SW 1271 (cell line): ENCODE data around the gene NCOA7.
"Not testable (repeated sequence)": the region's sequence is repeated elsewhere in the genome, so short reads cannot be mapped to it uniquely, and the experiment has no call there.

Experiments
- DNase-seq, 2 experiments: peaks; one replicate each; lab custom pipeline; 2025; lab: John Stamatoyannopoulos, UW

NCOA7 gene

DNA sequence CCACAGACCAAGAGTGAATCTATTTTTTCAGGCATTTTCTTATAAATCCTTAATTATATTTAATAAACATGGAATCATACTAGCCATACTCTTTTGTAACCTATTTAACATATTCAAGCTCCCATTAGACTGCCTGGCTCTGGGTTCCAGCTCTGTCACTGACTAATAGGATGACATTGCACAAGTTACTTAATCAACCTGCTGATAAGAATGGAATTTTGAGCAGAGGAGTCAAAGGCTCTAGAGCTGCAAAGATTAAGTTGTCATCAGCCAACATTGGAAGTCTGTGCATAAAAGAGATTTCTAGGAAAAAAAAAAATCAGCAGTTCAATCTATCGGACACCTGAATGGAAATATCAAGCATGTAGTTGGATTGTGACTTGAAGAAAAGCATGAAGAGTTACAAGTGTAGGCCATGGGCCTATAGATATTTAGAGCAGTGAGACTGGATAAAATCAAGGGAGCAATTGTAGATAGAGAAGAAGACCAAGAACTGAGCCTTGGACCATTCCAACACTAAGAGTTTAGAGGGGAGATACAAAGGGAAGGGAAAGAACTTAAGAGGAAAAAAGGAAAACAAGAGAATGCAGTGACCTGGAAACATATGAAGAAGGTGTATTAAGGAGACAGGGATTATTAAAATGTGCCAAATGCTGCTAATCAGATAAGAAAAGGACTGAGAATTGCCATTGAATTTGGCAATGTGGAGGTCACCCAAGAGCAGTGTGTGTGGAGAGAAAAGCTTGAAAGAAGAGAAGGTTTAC is 154.8 kb downstream of the NCOA7 start:
- no peak for DNase-seq

DNA sequence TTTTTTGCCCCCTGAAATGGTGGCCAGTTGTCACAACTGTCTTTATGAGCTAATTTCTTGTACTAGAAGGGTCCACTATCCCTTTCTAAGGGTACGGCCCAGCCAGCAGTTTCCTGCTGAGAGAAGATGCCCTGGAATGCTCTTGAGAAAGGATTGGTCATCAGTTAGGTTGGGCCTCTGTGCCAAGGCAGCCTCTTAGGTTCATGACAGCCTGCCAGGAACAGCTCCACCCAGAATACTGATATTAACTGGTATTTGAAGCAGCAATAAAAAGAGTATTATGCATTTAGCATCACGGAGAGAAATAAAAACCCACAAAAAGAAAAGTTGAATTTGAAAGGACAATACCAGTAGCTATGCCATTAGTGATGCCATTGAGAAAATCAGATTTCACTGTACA is 156.9 kb downstream of the NCOA7 start:
- DNase-seq, result no peak

DNA sequence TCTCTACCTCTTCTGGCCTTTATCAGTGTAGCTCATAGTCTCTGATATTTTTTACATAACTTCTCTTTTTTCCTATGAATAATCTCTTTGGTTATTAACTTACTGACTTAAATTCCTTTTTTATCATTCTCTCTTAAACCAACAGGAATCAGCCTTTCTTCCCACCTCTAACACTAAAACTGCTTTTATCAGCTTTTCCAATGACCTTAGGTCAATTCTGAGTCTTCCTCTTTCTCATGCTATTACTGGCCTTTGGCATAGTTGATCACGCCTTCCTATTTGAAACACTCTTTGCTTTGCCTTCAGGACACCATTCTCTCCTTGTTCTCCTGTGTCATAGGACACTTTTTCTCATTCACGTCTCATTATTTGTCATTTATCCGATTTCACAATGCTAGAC is 157.7 kb downstream of the NCOA7 start:
- DNase-seq, result no peak

DNA sequence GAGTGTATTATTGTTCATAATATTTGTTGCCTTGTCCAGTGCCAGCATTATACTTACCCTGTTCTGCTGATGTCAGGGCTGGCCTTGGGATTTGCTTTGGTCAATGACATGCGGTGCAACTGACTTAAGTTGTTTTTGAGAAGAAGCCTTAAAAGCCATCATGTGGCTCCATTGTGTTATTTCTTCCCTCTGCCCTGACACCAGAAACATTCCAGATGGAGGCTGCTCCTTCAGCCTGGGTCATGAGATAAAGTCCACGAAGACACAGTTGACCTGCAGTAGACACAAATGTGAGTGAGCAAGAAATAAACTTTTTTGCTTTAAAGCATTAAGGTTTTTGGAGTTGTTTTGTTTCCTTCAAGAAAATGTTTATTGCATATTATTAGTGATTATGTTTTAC is 158.3 kb downstream of the NCOA7 start:
- DNase-seq, result no peak

DNA sequence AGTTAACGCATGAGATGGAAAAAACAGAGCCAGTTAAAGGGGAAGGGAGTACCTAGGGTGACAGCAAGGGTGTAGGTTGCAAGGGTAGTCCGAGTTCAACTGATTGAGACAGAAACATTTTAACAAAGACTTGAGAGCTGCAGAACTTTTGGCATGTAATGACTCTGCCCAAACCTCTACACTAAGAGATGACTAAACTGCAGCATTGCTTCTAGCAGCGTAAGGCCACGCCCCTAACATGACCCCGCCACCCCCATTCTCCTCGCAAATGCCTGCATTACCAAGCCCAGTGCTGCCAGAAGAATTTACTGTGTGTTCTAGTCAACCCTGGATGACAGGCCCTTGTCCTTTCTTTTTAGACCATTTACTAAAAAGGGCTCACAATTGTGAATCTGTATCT is 159.5 kb downstream of the NCOA7 start:
- no peak for DNase-seq

DNA sequence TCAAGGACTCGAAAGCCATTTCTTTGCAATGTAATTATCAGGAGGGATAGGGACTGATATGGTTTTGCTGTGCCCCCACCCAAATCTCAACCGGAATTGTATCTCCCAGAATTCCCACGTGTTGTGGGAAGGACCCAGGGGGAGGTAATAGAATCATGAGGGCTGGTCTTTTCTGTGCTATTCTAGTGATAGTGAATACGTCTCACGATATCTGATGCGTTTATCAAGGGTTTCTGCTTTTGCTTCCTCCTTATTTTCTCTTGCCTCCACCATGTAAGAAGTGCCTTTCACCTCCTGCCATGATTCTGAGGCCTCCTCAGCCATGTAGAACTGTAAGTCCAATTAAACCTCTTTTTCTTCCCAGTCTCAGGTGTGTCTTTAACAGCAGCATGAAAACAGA is 160.0 kb downstream of the NCOA7 start:
- not testable (repeated sequence) for DNase-seq

DNA sequence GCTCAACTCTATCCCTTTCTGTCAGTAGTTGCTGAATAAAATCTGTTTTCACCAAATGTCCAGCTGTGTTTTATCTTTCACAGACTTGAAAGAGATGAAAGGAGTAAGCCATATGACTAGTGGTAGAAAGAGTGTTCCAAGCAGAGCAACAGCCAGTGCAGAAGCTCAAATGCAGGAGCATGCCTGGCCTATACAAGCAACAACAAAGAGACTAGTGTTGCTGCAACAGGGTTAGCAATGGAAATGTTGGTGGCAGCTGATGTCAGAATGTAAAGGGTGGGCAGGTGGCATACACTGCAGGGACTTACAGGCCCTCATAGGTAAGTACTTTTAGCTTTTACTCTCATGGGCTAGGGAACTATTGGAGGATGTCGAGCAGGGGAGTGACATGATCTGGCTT is 160.6 kb downstream of the NCOA7 start:
- DNase-seq, result no peak

DNA sequence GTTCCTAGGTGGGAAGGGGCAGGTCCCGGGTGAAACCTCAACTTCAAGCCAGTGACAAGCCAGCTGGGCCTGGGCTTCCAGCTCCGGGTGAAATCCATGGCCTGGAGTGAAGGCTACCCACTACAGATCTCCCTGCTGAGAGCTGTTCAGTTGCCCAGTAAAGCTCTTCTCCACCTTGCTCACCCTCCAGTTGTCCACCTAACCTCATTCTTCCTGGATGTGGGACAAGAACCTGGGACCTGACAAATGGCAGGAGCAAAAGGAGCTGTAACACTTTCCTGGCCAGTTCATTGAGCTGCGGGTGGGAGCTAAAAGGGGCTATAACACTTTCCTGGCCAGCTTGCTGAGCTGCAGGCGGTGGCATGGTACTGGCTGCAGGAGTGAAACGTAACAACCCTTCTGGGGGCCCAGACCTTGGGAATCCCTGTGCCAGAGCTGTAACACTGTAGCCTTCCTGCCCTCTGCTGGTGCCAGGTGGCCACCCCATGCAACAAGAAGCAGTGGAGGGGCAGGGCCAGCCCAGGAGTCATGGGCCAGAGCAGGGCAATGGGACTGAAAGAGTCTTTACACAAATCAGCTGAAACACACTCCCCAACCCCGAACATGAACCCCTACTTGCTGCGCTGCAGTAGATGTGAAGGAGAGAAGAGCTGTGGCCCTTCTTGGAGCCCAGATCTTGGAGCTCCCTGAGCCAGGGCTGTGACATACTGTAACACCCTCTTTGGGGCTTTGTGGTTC is 162.2 kb downstream of the NCOA7 start:
- no peak for DNase-seq

DNA sequence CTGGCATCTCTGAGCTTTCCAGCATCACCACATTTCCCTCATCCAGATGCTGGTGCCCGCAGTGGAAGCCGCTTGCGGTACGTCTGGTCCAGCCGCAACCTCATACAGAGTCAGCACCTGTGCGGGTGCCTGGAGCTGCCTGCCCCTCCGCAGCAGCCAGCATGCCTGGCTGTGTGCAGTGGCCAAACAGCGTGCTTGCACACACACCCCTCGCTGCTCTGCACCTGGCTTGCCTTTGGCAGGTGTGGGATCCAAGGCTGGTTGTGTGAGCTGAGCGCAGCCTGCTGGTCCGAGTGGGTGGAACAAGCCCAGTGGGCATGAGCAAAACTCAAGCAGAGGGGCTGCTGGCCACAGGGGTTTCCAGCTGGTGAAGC is 162.7 kb downstream of the NCOA7 start:
- no peak for DNase-seq

DNA sequence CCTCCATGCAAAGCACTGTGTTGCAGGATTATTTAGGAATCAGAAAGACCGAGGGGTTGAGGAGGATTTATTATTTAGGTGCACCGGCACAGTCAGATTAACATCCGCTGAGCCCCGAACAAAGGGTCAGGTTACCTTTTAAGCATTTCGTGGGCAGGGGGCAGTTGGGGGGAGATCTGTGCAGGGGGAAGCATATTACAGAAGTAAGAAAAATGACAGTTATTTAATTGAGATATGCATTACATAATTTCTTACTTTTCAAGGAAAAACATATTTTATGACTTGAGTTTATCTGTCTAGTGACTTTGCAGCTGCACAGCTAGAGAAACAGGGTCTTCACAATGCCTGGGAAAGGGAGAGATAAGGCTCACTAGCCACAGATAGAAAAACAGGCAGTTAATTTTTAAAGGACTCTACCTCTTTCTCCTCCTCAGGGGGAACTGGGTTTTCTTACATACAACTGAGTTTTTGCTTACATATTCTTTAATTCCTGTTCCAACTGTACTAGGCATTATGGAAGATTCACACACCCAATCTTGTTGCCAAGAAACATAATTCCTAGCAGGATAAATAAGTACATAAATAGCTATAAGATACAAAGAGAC is 164.1 kb downstream of the NCOA7 start:
- DNase-seq, result no peak

DNA sequence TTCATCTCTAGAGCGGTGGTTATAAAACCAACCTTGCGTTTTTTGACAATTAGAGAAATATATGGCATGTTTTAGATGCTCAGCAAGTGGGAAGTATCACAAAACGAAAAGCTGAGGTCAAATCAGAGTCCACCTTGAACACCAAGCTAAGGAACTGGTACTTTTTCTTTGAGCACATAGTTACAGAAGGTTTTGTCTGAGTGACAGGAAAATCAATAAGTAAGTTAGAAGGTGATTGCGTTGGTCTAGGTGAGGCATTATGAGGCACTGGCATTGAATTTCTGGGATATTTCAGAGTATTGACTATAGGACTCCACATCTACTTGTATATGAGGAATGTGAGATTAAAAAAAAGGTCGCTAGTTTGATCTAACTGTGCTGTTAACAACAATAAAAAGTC is 165.2 kb downstream of the NCOA7 start:
- no peak for DNase-seq

DNA sequence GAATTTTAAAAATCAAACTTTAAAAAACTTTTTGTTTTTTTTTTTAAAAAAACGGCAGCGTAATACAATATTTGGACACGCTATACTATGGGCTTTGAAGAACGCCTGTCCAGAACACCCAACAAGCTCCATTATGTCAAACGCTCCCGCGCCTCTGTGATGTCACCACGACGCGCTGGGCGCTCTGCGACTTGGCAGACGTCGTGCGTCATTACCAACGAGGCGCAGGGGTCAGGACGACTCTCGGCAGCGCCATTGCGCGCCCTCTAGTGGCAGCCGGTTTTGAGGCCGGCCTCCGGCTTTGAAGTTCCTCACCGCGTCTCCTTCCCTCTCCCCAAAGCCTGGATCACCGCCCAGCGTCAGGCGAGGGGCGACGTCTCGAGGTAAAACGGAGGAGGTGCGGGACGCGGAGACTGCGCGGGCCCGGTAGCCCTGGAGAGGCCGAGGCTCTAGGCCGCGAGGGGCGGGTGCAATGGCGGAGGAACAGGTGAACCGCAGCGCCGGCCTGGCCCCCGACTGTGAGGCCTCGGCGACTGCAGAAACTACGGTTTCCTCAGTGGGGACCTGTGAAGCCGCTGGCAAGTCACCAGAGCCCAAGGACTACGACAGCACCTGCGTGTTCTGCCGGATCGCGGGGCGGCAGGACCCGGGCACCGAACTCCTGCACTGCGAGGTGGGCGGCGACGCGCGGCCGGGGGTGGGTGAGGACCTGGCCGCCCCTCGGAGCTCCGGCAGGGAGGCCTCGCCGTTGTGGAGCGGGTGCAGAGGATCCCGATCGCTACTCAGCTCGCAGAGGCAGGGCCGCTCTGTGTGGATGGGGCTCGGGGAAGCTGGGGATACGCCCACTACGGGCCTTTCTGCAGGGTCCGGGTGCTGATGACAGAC is 166.0 kb downstream of the NCOA7 start, which contains the start of gene HINT3:
Gene HINT3 (plus strand): TSS at position 265 of the 885 bp plus-strand sequence. CDS start 208 bp downstream, at position 473.
- peak; percentile 93 to 95 for DNase-seq

DNA sequence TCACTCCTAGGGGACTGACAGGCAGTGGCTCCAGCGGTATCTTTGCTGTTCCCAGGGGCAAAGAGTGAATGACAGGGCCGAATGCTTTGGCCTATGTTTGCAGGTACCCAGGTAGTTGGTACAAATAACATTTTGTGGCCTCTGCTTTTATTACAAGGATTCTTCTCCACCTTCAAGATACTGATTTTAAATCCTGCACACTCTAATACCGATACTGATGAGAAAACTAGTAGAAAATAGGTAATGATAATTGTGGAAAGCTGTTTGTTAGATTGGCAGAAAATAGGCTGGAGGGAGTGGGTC is 166.6 kb downstream of the NCOA7 start:
- no peak for DNase-seq

DNA sequence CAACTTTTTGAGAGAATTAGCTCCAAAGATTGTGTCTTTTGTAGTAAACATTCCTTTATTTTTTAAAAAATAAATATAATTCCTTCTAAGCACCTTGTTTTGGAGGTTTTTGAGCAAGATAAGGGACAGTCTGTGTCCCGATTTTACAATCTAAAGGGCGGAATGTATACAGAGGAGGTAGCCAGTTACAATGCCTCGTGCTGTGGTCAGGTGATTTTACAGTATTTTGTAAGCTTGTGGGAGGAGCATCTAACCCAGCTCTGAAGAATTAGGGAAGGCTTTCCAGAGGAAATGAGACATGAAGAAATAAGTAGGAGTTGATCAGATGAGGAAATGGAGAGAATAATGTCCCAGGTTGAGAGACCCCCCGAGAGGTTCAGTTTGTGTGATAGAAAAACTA is 167.1 kb downstream of the NCOA7 start:
- no peak for DNase-seq

DNA sequence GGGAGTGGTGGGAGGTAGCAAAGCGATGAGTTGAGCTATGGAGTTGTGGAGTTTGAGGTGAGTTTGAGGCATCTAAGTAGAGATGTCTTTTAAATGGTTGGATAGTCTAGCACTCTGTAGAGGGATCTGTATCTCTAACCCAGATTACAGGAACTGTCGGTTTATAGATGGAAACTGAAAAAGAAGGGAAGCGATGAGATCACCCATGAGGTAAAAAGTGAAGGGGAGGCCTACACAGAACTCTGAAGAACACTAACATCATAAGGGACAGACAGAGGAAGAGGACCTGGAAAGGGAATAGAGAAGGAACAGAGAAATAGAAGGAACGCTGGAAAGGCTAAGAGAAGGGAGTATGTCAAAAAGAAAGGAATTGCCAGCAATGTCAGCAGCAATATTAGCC is 168.3 kb downstream of the NCOA7 start:
- no peak for DNase-seq

DNA sequence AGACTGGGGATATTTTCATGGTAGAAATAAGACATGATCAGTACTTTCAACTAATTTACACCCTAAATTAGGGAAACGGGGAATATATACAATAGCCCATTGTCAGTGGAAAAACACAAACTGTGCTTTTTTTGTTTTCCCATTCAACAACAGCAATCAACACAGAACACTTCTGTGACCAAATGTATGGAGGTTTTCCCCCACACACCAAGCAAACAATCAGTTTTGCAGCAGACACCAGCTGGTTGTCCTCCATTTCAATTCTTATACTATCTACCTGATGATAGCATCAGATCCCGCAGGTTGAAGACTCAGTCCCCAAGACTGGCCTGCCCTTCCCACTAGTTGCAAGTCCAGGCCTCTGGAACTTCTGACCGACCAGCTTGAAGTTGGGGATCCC is 170.4 kb downstream of the NCOA7 start:
- DNase-seq, result no peak

DNA sequence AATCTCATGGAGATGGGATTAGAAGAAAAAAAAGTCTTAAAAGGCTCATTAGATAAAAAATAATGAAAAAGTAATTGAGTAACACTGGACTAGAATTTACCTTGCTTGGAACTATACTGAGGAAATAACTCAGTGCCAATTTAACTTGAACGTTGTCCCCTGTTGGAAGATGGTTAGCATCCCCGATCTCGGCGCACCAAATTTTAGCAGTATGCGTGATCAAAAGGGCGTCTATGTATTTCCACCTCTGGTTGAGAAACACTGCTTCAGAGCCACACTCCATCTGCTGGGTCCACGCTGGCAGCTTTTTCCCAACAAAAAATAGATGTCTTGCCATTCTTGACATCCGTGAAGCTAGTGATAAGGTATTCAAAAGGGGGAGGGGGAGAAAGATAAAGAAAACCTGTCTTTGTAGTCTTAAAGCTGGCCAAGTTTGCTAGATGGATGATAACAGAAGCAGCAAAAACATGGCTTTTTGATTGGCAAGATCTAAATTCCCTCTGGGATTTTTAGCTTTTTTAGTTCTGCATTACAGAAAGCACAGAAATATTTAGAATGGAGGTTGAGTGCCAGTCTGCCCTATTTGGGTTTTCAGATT is 172.2 kb downstream of the NCOA7 start:
- no peak for DNase-seq

DNA sequence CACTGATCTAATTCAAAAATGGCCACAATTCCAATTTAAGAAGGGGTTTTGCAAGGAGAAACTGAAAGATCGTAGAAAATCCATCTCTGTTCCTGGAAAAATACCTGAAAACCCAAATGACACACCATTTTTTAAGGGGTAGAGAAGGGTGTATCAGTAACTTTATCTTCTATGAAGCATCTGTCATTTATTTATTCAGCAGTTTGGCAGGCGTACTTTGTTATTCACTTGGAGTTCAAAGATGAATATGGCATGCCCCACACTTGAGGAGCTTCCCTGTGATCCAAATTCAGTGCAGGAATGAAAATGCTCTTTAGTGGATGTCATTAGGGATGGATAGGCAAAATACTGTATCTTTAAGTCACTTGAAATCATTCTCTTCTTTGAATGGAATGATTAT is 173.1 kb downstream of the NCOA7 start:
- no peak for DNase-seq

DNA sequence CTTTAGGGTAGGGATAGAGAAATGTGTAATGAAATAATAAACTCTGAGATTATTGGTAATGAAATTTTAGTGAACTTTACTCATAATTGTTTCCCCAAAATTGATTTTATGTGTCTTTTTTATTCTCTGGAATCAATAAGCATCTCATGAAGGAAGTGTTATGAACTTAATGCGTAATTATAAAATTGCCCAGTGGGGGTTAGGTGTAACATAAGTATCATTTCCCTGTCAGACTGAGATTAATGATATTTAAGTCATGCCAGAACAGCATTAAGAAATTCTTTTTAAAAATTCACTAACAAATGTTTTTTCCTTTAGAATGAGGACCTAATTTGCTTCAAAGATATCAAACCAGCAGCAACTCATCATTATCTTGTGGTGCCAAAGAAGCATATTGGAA is 175.8 kb downstream of the NCOA7 start:
- no peak for DNase-seq

DNA sequence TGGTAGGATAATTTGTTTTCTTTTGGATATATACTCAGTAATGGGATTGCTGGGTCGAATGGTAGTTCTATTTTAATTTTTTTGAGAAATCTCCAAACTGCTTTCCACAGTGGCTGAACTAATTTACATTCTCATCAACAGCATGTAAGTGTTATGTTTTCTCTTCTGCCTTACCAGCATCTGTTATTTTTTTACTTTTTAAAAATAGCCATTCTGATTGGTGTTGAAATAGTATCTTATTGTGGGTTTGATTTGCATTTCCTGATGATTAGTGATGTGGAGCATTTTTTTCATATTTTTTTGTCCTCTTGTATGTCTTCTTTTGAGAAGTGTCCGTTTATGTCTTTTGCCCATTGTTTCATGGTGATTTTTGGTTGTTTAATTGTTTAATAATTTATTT is 177.7 kb downstream of the NCOA7 start:
- no peak for DNase-seq

DNA sequence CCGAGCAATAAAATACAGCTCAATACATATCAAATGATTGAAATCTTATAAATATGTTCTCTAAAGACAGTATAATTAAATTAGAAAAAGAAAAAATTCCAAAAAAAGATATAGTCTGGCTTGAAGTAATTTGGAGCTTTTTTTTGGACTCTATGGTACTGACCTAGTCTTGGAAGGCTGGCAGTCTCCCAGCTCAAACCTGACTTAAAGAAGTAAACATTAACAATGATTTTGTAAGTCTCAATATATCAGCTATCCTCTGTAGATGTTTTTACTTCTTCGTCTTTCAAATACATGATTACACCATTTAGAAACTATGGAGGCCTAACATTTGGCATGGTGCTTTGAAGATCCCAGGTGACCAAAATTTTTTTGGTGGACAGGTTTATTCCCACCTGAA is 180.0 kb downstream of the NCOA7 start:
- DNase-seq, result no peak

DNA sequence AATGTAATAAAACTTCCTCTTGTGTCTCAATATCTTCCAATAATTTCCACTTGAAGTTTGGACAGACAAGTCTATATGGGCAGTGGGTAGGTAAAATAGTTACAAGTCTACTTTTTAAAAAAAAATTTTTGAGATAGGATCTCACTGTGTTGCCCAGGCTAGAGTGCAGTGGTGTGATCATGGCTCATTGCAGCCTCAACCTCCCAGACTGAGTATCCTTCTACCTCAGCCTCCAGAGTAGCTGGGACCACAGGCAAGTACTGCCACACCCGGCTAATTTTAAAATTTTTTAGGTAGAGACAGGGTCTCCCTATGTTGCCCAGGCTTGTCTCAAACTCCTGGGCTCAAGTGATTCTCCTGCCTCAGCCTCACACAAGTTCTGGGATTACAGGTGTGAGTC is 181.7 kb downstream of the NCOA7 start:
- not testable (repeated sequence) for DNase-seq
